ENCODE measurements around the gene KLHL42.

KLHL42 gene

GRCh38 chr12:27781680-27782079, 1.6 kb downstream of the KLHL42 start:
- no peak for DNase-seq

DNA sequence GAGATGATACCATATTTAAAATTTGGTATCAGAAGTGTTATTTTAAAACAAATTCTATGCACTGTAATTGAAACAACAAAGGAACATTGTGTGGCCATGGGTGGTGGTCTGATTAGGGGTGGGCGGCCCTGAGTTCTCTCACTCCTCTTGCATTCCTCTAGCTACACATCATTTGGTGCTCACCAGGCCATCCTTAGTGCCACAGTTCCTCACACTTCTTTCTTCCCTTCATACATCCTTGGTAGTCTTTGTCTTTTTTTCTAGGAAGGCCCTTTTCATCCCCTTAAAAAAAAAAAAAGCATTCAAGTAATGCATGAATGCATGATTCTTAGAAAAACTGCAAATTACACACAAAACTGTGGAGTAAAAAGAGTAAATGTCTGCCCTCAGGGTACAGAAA, 2.4 kb downstream of the KLHL42 start:
- DNase-seq, result no peak

DNA sequence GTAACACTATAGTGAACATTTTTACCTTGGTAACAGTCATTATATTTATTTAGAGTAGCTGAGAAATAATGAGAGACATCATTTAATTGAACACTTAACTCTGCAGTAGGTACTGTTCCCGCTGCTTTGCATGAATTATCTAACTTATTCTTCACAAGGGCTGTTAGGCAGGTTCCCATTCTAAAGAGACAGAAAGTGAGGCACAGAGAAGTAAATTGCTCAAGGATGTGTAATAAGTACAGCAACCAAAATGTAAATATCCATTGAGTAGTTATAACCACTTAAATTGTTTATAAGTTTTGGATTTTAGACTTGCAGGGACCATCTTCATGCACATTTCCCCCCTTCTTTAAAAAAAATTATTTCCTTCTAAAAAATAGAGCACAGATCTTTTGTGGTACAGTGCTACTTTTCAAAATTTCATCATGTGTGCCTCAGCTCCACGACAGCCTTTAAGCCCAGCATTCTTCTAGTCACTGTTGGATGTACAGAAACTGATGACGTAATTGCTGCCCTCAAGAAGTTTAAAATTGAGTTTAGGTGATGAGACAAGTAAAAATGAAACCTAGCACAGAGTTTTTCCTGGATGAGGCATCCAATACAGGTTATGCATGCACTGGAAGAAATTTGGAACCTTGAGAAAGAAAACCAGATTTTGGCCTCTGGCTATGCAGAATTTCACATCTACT, 6.0 kb downstream of the KLHL42 start:
- no peak for DNase-seq

GRCh38 chr12:27787559-27787958, 7.5 kb downstream of the KLHL42 start:
- DNase-seq, result no peak

DNA sequence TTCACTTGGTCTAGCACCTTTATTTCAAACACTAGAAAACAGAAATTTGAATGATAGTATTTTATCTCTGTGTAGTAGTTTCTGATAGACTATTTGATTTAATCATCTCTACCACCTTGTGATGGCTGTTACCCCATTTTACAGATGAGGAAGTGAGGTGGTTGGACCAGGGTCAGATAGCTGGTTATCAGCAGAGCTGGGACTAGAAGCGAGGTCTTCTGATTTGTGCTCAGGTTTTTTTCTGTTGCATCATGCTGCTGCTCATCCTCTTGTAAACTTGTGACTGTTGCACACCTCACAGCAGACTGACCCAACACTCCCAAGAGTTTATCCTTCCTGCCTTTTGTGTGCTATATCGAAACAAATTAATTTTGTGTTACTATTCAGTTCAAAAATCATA, 10.1 kb downstream of the KLHL42 start:
- no peak for DNase-seq

DNA sequence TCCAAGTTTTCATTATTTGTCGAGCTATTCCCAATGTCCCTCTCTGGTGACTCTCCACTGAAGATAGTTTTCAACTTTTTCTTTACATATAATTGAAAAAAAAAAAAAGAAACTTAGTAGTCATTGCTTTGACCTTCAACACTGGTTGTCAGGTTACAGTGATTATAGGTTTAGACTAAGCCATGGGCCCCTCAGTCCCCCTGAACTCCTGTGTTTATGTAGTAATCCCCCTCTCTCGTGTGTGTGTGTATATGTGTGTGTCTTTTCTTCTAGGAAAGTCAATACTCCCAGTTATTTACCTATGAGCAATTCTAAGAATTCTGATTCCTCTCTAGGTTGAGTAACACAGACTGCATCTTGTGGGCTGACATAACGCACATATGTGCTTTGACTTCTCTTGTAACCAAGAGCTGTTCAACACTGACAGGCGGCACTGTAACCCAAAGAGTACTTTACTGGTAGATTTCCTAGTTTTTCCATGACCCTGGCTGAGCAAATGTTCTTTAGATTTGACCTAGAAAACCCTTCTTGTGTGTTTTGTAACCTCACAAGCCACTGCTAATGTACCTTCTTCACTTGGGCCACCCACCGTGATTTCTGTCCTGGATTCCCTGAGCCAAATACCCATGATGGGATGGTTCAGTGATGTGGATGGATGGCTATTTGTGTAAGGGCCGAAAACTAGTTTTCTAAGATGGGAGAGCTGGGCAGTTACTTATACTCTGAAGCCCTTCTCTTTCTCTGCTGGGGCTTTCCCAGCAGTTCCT, 15.0 kb downstream of the KLHL42 start:
- no peak for DNase-seq

- DNase-seq, result no peak
These were observed 16.1 kb downstream of the KLHL42 start for GRCh38 chr12:27796128-27796527.

GRCh38 chr12:27797301-27798025, 17.4 kb downstream of the KLHL42 start:
- no peak for DNase-seq

GRCh38 chr12:27800819-27801218, 20.8 kb downstream of the KLHL42 start:
- DNase-seq, result no peak

DNA sequence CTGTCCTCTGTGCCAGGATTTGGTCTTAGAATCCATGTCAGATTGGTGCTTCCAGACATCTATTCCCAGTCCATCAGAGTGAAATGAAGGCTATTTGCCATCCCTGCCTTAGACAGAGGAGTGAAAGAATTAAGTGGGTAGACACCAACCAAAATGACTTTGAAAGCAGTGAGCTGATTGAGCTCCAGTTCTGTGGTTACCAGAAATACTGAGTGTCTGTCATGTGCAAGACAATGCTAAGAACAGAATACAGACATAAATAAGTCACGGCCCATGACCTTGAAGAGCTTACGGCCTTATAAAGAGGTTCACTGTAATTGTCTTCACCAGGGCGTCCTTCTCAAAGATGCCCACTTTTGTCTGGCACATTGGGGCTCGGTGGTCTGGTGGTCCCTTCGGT, 21.6 kb downstream of the KLHL42 start:
- DNase-seq, result no peak

DNA sequence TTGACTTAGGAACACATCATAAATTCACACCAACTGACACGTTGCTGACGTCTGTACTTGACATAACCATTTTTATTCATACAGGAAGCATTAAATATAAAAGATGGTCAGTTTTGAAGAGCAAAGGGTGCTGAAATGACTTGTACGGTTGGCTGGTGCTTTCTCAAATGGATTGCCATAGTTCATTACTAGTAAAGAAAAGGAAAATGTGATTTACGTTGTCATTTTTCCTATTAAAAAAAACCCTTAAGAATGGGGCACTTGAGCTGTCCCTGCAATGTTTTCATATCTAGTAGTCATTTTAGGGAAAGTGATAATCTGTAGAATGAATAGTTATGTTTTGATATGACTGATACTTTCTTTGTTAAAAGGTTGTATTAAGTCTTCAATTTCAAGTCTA, 22.5 kb downstream of the KLHL42 start:
- no peak for DNase-seq

GRCh38 chr12:27802936-27803335, 22.9 kb downstream of the KLHL42 start:
- DNase-seq, result no peak

- no peak for DNase-seq
These were observed 25.2 kb downstream of the KLHL42 start for GRCh38 chr12:27805238-27805637.

DNA sequence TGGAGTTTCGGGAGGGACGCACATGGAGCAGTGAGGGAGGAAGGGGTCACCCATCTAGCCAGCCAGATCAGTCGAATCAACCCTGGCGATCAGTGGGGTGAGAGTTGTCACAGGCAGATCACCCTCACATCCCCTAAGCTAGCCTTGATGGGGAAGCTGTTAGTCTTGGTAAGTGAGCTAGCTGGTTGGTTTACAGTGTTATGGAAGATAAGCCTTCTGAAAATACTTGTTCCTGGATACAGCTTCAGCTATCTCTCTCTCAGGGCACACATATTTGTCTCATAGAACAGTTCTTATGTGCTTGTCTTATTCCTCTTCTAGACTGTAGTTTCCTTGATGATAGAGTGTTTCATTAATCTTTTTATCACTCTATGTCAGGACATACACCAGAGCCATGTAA, 26.2 kb downstream of the KLHL42 start:
- no peak for DNase-seq

DNA sequence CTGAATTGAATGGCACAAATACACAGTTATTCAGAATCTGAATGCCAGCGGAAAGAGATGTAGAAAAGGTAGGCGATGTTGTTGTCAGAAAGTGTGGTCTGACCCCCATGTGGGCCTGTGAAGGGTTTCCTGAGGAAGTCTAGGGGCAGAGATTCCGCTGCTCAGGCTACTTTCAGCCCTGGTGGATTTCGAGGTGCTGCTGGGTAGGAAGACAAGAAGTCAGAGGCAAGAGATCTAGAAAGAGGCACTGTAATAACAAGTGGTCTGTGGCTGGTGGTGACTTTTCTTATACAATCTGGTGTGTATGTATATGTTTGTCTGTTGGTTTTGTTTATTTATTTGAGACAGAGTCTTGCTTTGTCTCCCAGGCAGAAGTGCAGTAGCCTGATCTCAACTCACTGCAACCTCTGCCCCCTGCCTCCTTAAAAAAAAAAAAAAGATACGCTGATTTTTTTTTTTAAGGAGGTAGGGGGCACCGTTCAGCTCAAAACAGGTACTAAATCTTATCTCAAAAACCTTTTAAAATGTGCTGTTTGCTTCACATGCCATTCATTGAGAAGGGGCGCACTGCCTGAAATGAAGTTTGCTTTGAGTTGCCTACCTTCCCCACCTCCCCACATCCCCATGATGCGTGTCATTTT, 27.1 kb downstream of the KLHL42 start:
- DNase-seq, result no peak

DNA sequence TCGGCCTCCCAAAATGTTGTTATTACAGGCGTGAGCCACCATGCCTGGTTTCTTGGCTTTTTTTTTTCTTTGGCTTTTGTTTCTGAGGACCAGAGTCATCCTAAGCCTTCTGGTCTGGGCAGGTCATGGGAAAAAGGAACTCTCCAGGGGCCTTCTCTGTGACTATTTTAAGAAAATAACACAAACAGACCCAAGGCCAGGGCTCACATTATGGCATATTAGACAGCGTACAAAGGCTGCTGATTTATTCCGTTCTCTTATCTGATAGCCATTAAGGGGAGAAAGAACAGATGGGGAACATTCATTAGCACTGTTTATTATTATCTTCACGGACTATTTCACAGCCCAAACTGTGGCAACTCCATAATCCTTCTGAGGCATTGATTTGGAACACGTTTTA, 28.8 kb downstream of the KLHL42 start:
- no peak for DNase-seq

DNA sequence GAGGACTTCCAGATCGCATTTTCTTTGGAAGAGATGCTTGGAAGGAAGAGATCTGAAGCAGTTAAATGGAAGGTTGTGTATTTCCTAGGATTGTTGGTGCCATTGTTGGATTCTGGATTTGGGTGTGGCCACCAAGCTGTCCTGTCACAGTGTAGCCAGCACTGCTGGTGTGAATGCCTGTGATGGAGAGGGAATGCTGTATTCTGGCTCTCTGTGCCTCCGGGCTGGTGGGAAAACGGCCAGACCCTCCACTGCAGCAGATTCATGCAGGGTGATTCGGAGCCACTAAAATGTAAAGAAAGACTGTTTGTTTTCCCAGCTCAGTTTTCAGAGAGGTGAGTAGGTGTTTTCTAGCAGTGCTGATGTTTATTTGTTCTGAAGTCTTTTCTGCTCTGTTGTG, 30.7 kb downstream of the KLHL42 start:
- DNase-seq, result no peak

DNA sequence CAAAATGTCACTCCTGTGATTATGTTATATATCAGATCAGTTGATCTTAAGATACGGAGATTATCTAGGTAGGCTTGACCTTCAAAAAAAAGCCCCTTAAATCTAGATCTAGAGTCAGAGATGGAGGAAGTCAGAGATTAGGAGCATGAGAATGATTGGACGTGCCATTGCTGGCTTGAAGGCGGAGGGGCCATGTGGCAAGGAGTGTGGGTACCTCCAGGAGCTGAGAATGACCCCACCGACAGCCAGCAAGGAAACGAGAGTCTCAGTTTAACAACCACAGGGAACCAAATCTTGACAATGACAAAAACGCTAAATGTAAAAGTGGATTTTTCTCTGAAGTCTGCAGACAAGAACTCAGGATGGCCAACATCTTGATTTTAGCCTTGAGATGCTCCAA, 32.5 kb downstream of the KLHL42 start:
- no peak for DNase-seq

GRCh38 chr12:27814411-27814810, 34.4 kb downstream of the KLHL42 start:
- no peak for DNase-seq

DNA sequence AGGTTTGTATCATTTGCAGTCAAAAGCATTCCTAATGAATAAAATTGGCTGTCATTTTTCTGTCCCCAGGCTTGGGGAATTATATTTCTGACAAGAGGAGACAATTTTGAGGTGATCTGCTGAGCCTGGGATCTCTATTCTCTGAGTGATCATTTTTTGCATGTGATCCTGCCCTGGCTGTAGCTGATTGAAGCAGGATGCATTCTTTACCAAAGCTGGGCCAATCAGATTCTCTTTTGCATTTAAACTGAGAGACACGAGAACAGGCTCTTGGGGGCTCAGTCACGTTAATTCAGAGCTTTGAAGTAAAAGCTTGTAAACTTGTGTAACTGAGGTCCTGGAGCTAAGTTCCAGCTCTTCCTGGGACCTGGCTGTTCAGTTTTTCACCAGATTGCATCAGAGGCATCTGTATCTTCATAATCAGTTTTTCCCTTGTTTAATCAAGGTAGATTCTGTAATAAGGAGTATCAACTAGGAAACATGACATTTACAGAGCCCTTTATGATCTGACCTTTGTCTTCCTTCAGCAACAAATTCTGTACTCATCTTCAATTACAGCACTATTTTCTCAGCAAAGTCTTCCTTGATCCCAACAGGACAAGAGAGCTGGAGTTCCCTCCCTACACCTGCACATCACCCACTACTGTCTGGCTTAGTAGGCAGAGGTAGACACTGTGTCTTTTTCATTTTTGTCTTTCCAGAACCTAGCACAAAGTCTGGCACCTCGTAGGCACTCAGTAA, 35.0 kb downstream of the KLHL42 start:
- no peak for DNase-seq

- DNase-seq, result no peak
These were observed 37.7 kb downstream of the KLHL42 start for GRCh38 chr12:27817766-27818165.

DNA sequence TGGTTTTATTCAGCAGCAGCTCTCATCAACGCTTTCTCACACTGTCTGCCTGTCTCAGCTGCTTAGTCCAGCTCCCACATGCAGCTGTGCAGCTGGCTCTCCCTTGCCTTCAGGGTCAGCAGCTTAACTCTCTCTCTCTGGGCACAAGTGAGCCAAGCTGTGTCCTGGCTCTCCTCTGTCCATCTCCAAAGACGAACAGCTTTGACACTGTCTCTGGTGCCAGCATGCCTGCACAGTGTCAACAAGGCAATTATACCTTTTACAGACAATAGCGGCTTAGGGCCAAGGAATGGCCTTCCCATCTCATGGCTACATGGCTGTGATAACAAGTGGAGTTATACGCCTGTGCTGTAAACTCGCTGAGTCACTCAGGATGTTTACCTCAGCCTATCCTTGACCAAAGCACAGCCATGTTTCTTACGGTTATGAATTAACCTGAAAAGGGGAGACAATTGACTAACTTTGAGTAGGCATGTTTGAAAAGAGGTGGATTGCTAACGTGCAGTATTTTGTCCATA, 38.4 kb downstream of the KLHL42 start:
- DNase-seq, result no peak

DNA sequence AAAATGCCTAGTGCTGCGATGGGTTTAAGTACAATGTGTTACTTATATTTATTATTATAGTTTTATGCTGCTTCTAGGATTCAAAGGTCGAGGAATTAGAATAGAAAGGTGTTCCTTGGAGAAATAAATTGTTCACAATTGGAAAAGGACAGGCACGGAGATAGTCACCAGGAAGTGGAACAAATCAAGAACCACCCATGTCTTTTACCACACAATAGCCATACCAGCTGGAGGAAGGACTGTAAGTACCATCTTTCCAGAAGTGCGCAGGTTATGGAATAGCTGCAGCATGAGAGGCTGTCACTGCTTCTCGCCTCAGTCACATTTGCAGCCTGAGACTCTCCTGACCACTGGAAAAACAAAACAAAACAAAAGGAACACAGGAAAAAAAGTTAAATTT, 40.5 kb downstream of the KLHL42 start:
- DNase-seq, result no peak
